IMR-90 (cell line): Measurements from ENCODE around the gene SMC1B. TPM values are rescaled to one million over a fixed set of nuclear protein-coding genes. Genes with fewer than 3 reads are reported as not detected.

Experiments used
- ATAC-seq: fragments of 200-7000 bp; cut with Tn5 transposase; 2 replicates; pipeline ENCODE4 v1.9.1; 2020; ENCODE audit warnings: low read depth, mild to moderate bottlenecking, moderate library complexity
- BruUV-seq: library from RNA; stranded (reverse); fragments of 400-500 nt; replicated peaks from 2 replicates; lab custom pipeline; 2021; lab: Mats Ljungman, UMichigan
- CTCF ChIA-PET: fragments of 300-600 bp; formaldehyde crosslinking; extraction: SDS; loops from one replicate; lab custom pipeline; 2021; ENCODE audit warnings: antibody characterized with exemption; lab: Yijun Ruan, JAX
- POLR2A ChIA-PET: fragments of 300-600 bp; sonication (Branson Sonifier 250); formaldehyde crosslinking; loops from one replicate; lab custom pipeline; 2022; ENCODE audit warnings: antibody characterized with exemption; ENCODE audit not compliant: unreplicated experiment; lab: Charles Lee
- DNase-seq: peaks from one replicate; pipeline ENCODE4 v3.0.0; 2013
- H2AFZ ChIP-seq: replicated peaks from 2 replicates; pipeline ENCODE3; 2013; ENCODE audit warnings: low read length, mild to moderate bottlenecking; ENCODE audit not compliant: poor library complexity
- H2AK5ac ChIP-seq: 2 replicates; pipeline ENCODE4 v1.6.1; 2013; ENCODE audit warnings: low read depth, low read length, inconsistent platforms
- H2AK9ac ChIP-seq: replicated peaks from 2 replicates; pipeline ENCODE3; 2013; ENCODE audit warnings: mild to moderate bottlenecking, low read depth, low read length, moderate library complexity; ENCODE audit not compliant: poor library complexity
- H2BK120ac ChIP-seq: 2 replicates; pipeline ENCODE4 v1.6.1; 2013; ENCODE audit warnings: low read depth, low read length, inconsistent platforms
- H2BK15ac ChIP-seq: 3 replicates; pipeline ENCODE4 v1.6.1; 2013; ENCODE audit warnings: low read depth, low read length, inconsistent platforms
- H2BK20ac ChIP-seq: 2 replicates; pipeline ENCODE4 v1.6.1; 2013; ENCODE audit warnings: low read depth, mild to moderate bottlenecking, inconsistent platforms, low read length, moderate library complexity
- H2BK5ac ChIP-seq: 2 replicates; pipeline ENCODE4 v1.6.1; 2013; ENCODE audit warnings: mild to moderate bottlenecking, low read depth, low read length, inconsistent platforms; ENCODE audit not compliant: poor library complexity, severe bottlenecking
- H3K14ac ChIP-seq: replicated peaks from 2 replicates; pipeline ENCODE4 v1.6.1; 2013; ENCODE audit warnings: low read depth, low read length, inconsistent platforms
- H3K18ac ChIP-seq: 2 replicates; pipeline ENCODE4 v1.6.1; 2013; ENCODE audit warnings: low read depth, low read length, control low read depth
- H3K23ac ChIP-seq: 2 replicates; pipeline ENCODE4 v1.6.1; 2013; ENCODE audit warnings: low read depth, low read length, inconsistent platforms
- H3K27ac ChIP-seq: 2 replicates; pipeline ENCODE4 v1.5.1; 2013; ENCODE audit warnings: mild to moderate bottlenecking, control low read depth, low read length; ENCODE audit not compliant: insufficient read depth
- H3K27me3 ChIP-seq: 2 replicates; pipeline ENCODE4 v1.6.1; 2013; ENCODE audit warnings: low read length; ENCODE audit not compliant: control insufficient read depth, insufficient read depth
- H3K36me3 ChIP-seq: 2 replicates; pipeline ENCODE4 v1.6.1; 2013; ENCODE audit warnings: low read length, mixed read lengths; ENCODE audit not compliant: control insufficient read depth, insufficient read depth
- H3K4ac ChIP-seq: 2 replicates; pipeline ENCODE4 v1.6.1; 2013; ENCODE audit warnings: low read depth, low read length, inconsistent platforms
- H3K4me1 ChIP-seq: 2 replicates; pipeline ENCODE4 v1.6.1; 2013; ENCODE audit warnings: low read length, mixed read lengths; ENCODE audit not compliant: control insufficient read depth, insufficient read depth
- H3K4me2 ChIP-seq: 2 replicates; pipeline ENCODE4 v1.6.1; 2013; ENCODE audit warnings: low read depth, mild to moderate bottlenecking, control low read depth, low read length, moderate library complexity
- H3K4me3 ChIP-seq: 2 replicates; pipeline ENCODE4 v1.5.1; 2013; ENCODE audit warnings: low read depth, mild to moderate bottlenecking, control low read depth, low read length, moderate library complexity; ENCODE audit not compliant: insufficient read depth
- H3K56ac ChIP-seq: 2 replicates; pipeline ENCODE4 v1.6.1; 2013; ENCODE audit warnings: low read length, inconsistent platforms; ENCODE audit not compliant: insufficient read depth; ENCODE audit errors: extremely low read depth
- H3K79me1 ChIP-seq, 2 experiments: 2 replicates each; pipeline ENCODE4 v1.6.1; 2013; ENCODE audit warnings: low read length in 2 of 2, inconsistent platforms in 1 of 2, low read depth in 1 of 2
- H3K9ac ChIP-seq: 2 replicates; pipeline ENCODE4 v1.6.1; 2013; ENCODE audit warnings: low read depth, low read length, control low read depth
- H3K9me1 ChIP-seq: 2 replicates; pipeline ENCODE4 v1.6.1; 2013; ENCODE audit warnings: low read length, inconsistent platforms; ENCODE audit not compliant: insufficient read depth
- H3K9me3 ChIP-seq: 2 replicates; pipeline ENCODE4 v1.6.1; 2013; ENCODE audit warnings: low read length; ENCODE audit not compliant: control insufficient read depth, insufficient read depth
- H4K20me1 ChIP-seq: 2 replicates; pipeline ENCODE4 v1.6.1; 2013; ENCODE audit warnings: low read length, inconsistent platforms; ENCODE audit not compliant: insufficient read depth
- H4K5ac ChIP-seq: 2 replicates; pipeline ENCODE4 v1.6.1; 2013; ENCODE audit warnings: mild to moderate bottlenecking, low read depth, low read length, control low read depth
- H4K8ac ChIP-seq, 2 experiments: 2 replicates each; pipeline ENCODE4 v1.6.1; 2013; ENCODE audit warnings: low read depth in 2 of 2, low read length in 2 of 2, control low read depth in 1 of 2, inconsistent platforms in 1 of 2
- H4K91ac ChIP-seq: 2 replicates; pipeline ENCODE4 v1.6.1; 2013; ENCODE audit warnings: low read depth, low read length, inconsistent platforms; ENCODE audit not compliant: insufficient read depth
- BHLHE40 ChIP-seq: fragments of 150-350 bp; IDR thresholded peaks from 2 replicates; pipeline ENCODE4 v1.6.1; 2016; ENCODE audit warnings: mild to moderate bottlenecking, low read depth, low read length
- CEBPB ChIP-seq: IDR thresholded peaks from 2 replicates; pipeline ENCODE4 v1.6.1; 2012; ENCODE audit warnings: low read depth, low read length, improper control_type of control experiment
- CTCF ChIP-seq: conservative IDR thresholded peaks from 2 replicates; pipeline ENCODE4 v1.5.1; 2012; ENCODE audit warnings: mild to moderate bottlenecking, low read depth, low read length, improper control_type of control experiment
- ELK1 ChIP-seq: fragments of 150-350 bp; IDR thresholded peaks from 2 replicates; pipeline ENCODE4 v1.6.1; 2016; ENCODE audit warnings: low read depth, mild to moderate bottlenecking, low read length, moderate library complexity, borderline replicate concordance
- FOS ChIP-seq: fragments of 150-350 bp; IDR thresholded peaks from 2 replicates; pipeline ENCODE4 v1.6.1; 2016; ENCODE audit warnings: low read depth, low read length
- MAFK ChIP-seq: IDR thresholded peaks from 2 replicates; pipeline ENCODE4 v1.6.1; 2012; ENCODE audit warnings: low read depth, low read length, improper control_type of control experiment
- MAZ ChIP-seq: IDR thresholded peaks from 2 replicates; pipeline ENCODE4 v1.6.1; 2012; ENCODE audit warnings: low read depth, mild to moderate bottlenecking, low read length, improper control_type of control experiment, moderate library complexity, borderline replicate concordance
- NFE2L2 ChIP-seq: fragments of 150-350 bp; IDR thresholded peaks from 2 replicates; pipeline ENCODE4 v1.6.1; 2016; ENCODE audit warnings: low read depth, mild to moderate bottlenecking, low read length
- RAD21 ChIP-seq: IDR thresholded peaks from 2 replicates; pipeline ENCODE4 v1.6.1; 2012; ENCODE audit warnings: low read length, improper control_type of control experiment
- RFX5 ChIP-seq: IDR thresholded peaks from 2 replicates; pipeline ENCODE4 v1.8.0; 2012; ENCODE audit warnings: low read depth, mild to moderate bottlenecking, low read length, moderate library complexity
- WGBS, 2 experiments: methylation state at CpG; one replicate each; pipeline versions ENCODE4 v1.1.5 to v1.1.7; 2013; ENCODE audit warnings: missing lambda C conversion rate in 2 of 2; ENCODE audit not compliant: insufficient read length in 1 of 2; ENCODE audit errors: extremely low coverage in 2 of 2; 5-methylcytosine and 5-hydroxymethylcytosine counted together
- dilution Hi-C: fragments of 300-500 bp; cut with HindIII; formaldehyde crosslinking; loops from one replicate; pipeline ENCODE4 v1.14.3; 2018; ENCODE audit warnings: low sequenced_read_pairs; ENCODE audit not compliant: unreplicated experiment
- in situ Hi-C: fragments of 300-500 bp; cut with MboI; formaldehyde crosslinking; loops from 3 replicates; pipeline ENCODE4 v1.14.3; 2019; ENCODE audit warnings: low sequenced_read_pairs, inconsistent platforms, mixed read lengths
- intact Hi-C: fragments of 100-400 bp; cut with micrococcal nuclease; formaldehyde crosslinking; loops from 2 replicates; pipeline ENCODE4 v1.10.0; 2022
- polyA plus RNA-seq, 3 experiments: library from polyadenylated mRNA; depleted of rRNA; stranded (reverse); fragments of >200 nt; gene quantifications; 2 replicates each; pipeline ENCODE4 v1.2.3, GENCODE V29; 2012; ENCODE audit warnings: low replicate concordance in 1 of 3
- total RNA-seq: library from RNA; depleted of rRNA; stranded (reverse); fragments of >200 nt; gene quantifications from 2 replicates; pipeline ENCODE4 v1.2.3, GENCODE V29; 2012

SMC1B gene
- total and polyA plus RNA-seq, 2 of the 4 experiments (the other 2 are of a cell fraction), result not detected

- no peaks in the 10 kb centered on the region for H3K9me3 ChIP-seq
- H3K4me1 ChIP-seq, result peaks cover 2% of the 10 kb centered on the region
- H2BK120ac ChIP-seq, result no peak overlapping the region
- ChIA-PET CTCF (no interaction called here), POLR2A (no interaction called here)
- H4K5ac ChIP-seq, result no peak overlapping the region
- DNase-seq (no peak), ATAC-seq (no peak)
- H2AFZ ChIP-seq, result peak overlapping the region; percentile 92
- H4K20me1 ChIP-seq, result no peaks in the 10 kb centered on the region
- no peak overlapping the region for H3K14ac ChIP-seq
- H2BK20ac ChIP-seq, result no peak overlapping the region
- peak overlapping the region; percentile 22 for H2AK9ac ChIP-seq
- peaks cover 2% of the 10 kb centered on the region for H3K27me3 ChIP-seq
- no peak overlapping the region for H3K4me2 ChIP-seq
- no peak overlapping the region for H3K9ac ChIP-seq
- 97% methylated on average over 16 of the region's 27 CpGs; no CpG with 5 or more reads in 1 of the 2 experiments for WGBS, 2 experiments
- TF ChIP-seq BHLHE40, result no peak
- TF ChIP-seq MAZ, result no peak
- no peak for TF ChIP-seq RAD21
- TF ChIP-seq CEBPB, result no peak
- no peak for TF ChIP-seq FOS
- TF ChIP-seq ELK1, result no peak
- TF ChIP-seq NFE2L2, result no peak
- TF ChIP-seq MAFK, result no peak
- TF ChIP-seq RFX5, result no peak
- TF ChIP-seq CTCF, result no peak
- in situ Hi-C loops (no loop called here), dilution Hi-C loops (no loop called here), intact Hi-C loops (no loop called here)
- 0 out of 4 replicates have a peak, but pooled peaks cover 0 to 3% of the 10 kb centered on the region in 2 experiments for H3K79me1 ChIP-seq
- H3K27ac ChIP-seq, result no peak overlapping the region
- no peaks in the 10 kb centered on the region for H3K36me3 ChIP-seq
- H3K4me3 ChIP-seq, result no peak overlapping the region; the same call in 1 of the 2 replicates
- no peak overlapping the region for H2AK5ac ChIP-seq
- no peak overlapping the region for H2BK15ac ChIP-seq
- no peak overlapping the region for H3K4ac ChIP-seq
- no peak overlapping the region for H3K23ac ChIP-seq
- no TSS peak for BruUV-seq
- no peaks in the 10 kb centered on the region for H3K9me1 ChIP-seq
- H4K91ac ChIP-seq, result no peak overlapping the region
- no peak overlapping the region for H3K56ac ChIP-seq
- H3K18ac ChIP-seq, result no peak overlapping the region
- no peak overlapping the region for H4K8ac ChIP-seq
- no peak overlapping the region for H2BK5ac ChIP-seq
Measured at GRCh38 chr22:45413013-45413367, 409 bp downstream of the SMC1B start.
